22Rv1 (cell line): ENCODE results near the gene MPHOSPH10.

ENCODE experiments used
- ZFX ChIP-seq: fragments of 450-650 bp; IDR thresholded peaks from 2 replicates; pipeline ENCODE4 v1.6.1; 2017; ENCODE audit warnings: antibody characterized with exemption, borderline replicate concordance
- TF ChIP-seq, protein P1 (sequence below): fragments of 450-650 bp; IDR thresholded peaks from 2 replicates; pipeline ENCODE4 v1.5.1; 2017; ENCODE audit warnings: mild to moderate bottlenecking

DNA sequence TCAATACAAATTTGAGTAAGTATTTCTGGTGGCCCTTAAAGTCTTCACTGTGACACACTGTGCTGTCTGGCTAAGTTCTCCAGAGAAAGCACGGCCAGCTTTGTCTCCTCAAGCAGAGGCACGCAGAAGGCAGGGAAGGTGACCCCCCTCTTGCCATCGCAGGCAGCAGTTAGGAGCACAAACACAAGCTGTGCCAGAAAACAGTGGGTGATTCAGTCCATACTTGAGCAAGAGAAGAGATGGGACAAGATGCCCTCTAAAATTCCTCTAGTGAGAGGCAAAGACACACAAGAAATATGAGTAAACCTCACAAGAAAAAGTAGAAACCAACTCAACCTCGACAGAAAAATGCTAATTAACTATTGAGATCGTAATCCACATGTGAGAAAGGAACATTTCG lies 10.2 kb upstream of the MPHOSPH10 start:
- TF ChIP-seq, protein P1, sequence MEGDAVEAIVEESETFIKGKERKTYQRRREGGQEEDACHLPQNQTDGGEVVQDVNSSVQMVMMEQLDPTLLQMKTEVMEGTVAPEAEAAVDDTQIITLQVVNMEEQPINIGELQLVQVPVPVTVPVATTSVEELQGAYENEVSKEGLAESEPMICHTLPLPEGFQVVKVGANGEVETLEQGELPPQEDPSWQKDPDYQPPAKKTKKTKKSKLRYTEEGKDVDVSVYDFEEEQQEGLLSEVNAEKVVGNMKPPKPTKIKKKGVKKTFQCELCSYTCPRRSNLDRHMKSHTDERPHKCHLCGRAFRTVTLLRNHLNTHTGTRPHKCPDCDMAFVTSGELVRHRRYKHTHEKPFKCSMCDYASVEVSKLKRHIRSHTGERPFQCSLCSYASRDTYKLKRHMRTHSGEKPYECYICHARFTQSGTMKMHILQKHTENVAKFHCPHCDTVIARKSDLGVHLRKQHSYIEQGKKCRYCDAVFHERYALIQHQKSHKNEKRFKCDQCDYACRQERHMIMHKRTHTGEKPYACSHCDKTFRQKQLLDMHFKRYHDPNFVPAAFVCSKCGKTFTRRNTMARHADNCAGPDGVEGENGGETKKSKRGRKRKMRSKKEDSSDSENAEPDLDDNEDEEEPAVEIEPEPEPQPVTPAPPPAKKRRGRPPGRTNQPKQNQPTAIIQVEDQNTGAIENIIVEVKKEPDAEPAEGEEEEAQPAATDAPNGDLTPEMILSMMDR: no peak
- no peak for TF ChIP-seq ZFX
